VCaP (cell line): ENCODE measurements around the gene GLMP.
"Not testable (repeated sequence)": the region's sequence is repeated elsewhere in the genome, so short reads cannot be mapped to it uniquely, and the experiment has no call there.

Experiments used
- H3K27ac ChIP-seq: fragments of 450-650 bp; 2 replicates; pipeline ENCODE4 v1.5.1; 2017
- CTCF ChIP-seq: fragments of 450-650 bp; conservative IDR thresholded peaks from 2 replicates; pipeline ENCODE4 v1.5.1; 2017; ENCODE audit warnings: mild to moderate bottlenecking, moderate library complexity

GLMP gene

GRCh38 chr1:156336242-156336641 is 40.8 kb upstream of the GLMP start:
- peak; percentile 64 for TF ChIP-seq CTCF
- H3K27ac ChIP-seq, result peak overlapping the region; percentile 91; the same call in 1 of the 2 replicates

- not testable (repeated sequence) for H3K27ac ChIP-seq
Observed at GRCh38 chr1:156323179-156323578, 27.7 kb upstream of the GLMP start.

GRCh38 chr1:156320560-156320959 is 25.1 kb upstream of the GLMP start:
- H3K27ac ChIP-seq, result no peak overlapping the region
- no peak for TF ChIP-seq CTCF

GRCh38 chr1:156319664-156320063 is 24.2 kb upstream of the GLMP start:
- no peak overlapping the region for H3K27ac ChIP-seq
- peak; percentile 74 for TF ChIP-seq CTCF

GRCh38 chr1:156316909-156317308 is 21.4 kb upstream of the GLMP start:
- H3K27ac ChIP-seq, result no peak overlapping the region
- no peak for TF ChIP-seq CTCF

GRCh38 chr1:156310962-156311361 is 15.5 kb upstream of the GLMP start:
- H3K27ac ChIP-seq, result no peak overlapping the region
- no peak for TF ChIP-seq CTCF

GRCh38 chr1:156308078-156308477 is 12.6 kb upstream of the GLMP start:
- no peak overlapping the region for H3K27ac ChIP-seq
- TF ChIP-seq CTCF, result no peak

- H3K27ac ChIP-seq, result no peak overlapping the region
- no peak for TF ChIP-seq CTCF
Observed at GRCh38 chr1:156305215-156305614, 9.7 kb upstream of the GLMP start.
